Measurements from ENCODE around the gene CNPY4. TPM values are rescaled to one million over a fixed set of nuclear protein-coding genes. Genes with fewer than 3 reads are reported as not detected.

Gene CNPY4
- total RNA-seq, 1 experiment from 2014 or later, result 10.4 TPM

DNA sequence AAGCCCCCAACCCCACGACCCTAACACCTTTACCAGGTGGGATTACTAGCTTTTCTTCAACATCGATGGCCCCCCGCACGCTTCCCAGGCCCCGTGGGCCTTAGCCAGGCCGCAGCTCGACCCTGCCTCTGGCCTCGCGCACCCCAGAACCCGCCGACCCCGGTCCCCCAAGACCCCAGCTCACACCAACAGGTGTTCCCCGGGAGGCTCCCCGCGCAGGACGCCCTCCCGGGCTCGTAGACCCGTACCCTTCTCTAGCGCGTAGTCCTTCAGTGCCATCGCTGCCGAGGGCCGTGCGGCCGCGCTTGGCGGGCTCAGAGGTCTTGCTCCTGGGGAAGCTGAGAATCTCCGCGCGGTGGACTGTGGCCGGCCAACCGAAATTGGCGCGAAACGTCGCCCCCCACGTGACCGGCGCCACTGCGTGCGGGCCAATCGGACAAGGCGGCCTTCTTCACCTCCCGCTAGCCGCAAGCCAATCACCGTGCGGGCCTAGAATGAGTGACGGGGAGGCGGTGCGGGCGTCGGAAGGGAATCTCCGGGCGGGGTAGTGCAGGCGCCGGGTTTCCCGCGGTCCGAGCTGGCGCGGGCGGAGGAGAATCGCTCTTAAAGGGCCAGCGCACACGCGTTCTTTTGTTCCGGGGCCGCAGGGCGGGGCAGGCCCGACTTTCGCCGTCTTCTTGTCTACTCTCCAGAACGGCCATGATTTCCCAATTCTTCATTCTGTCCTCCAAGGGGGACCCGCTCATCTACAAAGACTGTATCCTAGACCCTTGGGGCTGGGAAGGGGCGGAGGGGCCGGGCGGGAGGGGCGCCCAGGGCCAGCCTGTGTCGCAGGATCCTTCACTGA is 18.2 kb upstream of the CNPY4 start, which contains the start of the genes AP4M1 and MCM7:
Gene AP4M1 (plus strand): TSS at position 628 of the 847 bp plus-strand sequence. CDS start 72 bp downstream, at position 700.
Gene MCM7 (minus strand): TSS at position 382 of the 847 bp plus-strand sequence. CDS start 103 bp downstream, at position 279.
- Histone ChIP-seq H3K14ac (ENCODE audit: insufficient read depth, low read length) (peak within 1 kb of the TSS; percentile 100), H2BK15ac (ENCODE audit: low read depth, low read length) (no peak within 1 kb of the TSS), H3K4ac (ENCODE audit: low read depth, low read length) (peak within 1 kb of the TSS; percentile 100), H3K23me2 (ENCODE audit: insufficient read length, low read depth, low read length, poor library complexity, severe bottlenecking) (no peaks in the 10 kb centered on the region), H3T11ph (ENCODE audit: low read length) (peak within 1 kb of the TSS; percentile 78), H2AK5ac (ENCODE audit: insufficient read length, low read length) (peak within 1 kb of the TSS; percentile 93), H3K4me2 (ENCODE audit: insufficient read depth, insufficient read length, low read length) (peak within 1 kb of the TSS; percentile 75), H2BK5ac (ENCODE audit: insufficient read length, low read length) (peak within 1 kb of the TSS; percentile 99), H4K91ac (ENCODE audit: insufficient read length, low read depth, low read length) (peak within 1 kb of the TSS; percentile 99), H2BK12ac (ENCODE audit: insufficient read length, low read depth, low read length) (peak within 1 kb of the TSS; percentile 92), H3K18ac (ENCODE audit: insufficient read length, low read depth, low read length) (peak within 1 kb of the TSS; percentile 100), H4K20me1 (ENCODE audit: control insufficient read depth, insufficient read depth, insufficient read length) (no peaks in the 10 kb centered on the region), H2AFZ (ENCODE audit: low read length) (no peak within 1 kb of the TSS), H3K4me1 (ENCODE audit: insufficient read depth, low read length) (no peaks in the 10 kb centered on the region), H3K27ac (ENCODE audit: insufficient read length, low read depth, low read length) (peak within 1 kb of the TSS; percentile 86), H3K79me1 (ENCODE audit: insufficient read depth, low read depth, low read length, poor library complexity, severe bottlenecking) (peaks cover 3% of the 10 kb centered on the region), H3K23ac (ENCODE audit: insufficient read length, low read depth, low read length) (no peak within 1 kb of the TSS), H4K8ac (replicated peaks; ENCODE audit: insufficient read length, low read depth, low read length) (peak within 1 kb of the TSS; percentile 99), H3K9ac (ENCODE audit: extremely low read depth, insufficient read length, low read length) (peak within 1 kb of the TSS; percentile 100), H3K9me3 (ENCODE audit: control insufficient read depth, low read depth, low read length) (no peaks in the 10 kb centered on the region), H3K56ac (ENCODE audit: insufficient read length, low read depth, low read length) (peak within 1 kb of the TSS; percentile 97), H2BK20ac (ENCODE audit: low read depth, low read length, poor library complexity, severe bottlenecking) (no peak within 1 kb of the TSS), H4K5ac (ENCODE audit: insufficient read length, low read depth, low read length) (peak within 1 kb of the TSS; percentile 100), H2BK120ac (ENCODE audit: low read depth, low read length, poor library complexity, severe bottlenecking) (peak within 1 kb of the TSS; percentile 94), H3K27me3 (ENCODE audit: insufficient read depth, low read length) (no peaks in the 10 kb centered on the region), H3K79me2 (ENCODE audit: insufficient read depth, low read length) (peaks cover 5% of the 10 kb centered on the region; the same call in 1 of the 2 replicates)
- Mint-ChIP-seq H3K27me3 (ENCODE audit: low read depth) (no peaks in the 10 kb centered on the region; the same call in 1 of the 2 replicates), H3K36me3 (ENCODE audit: insufficient read depth in 1 of 3, low read depth in 3 of 3) (peaks cover 53 to 75% (median 67%) of the 10 kb centered on the region in 3 experiments), H3K4me1 (peaks cover 20 to 34% of the 10 kb centered on the region in 2 experiments), H3K9me3 (peaks cover 0 to 3% of the 10 kb centered on the region in 2 experiments; a peak in 1 of 5 replicates), H3K27ac (peak within 1 kb of the TSS; percentile 99 to 100 (median 99)), H3K4me3 (peak within 1 kb of the TSS; percentile 93 to 95)
- DNase-seq, result peak; percentile 99
- no CpG with 5 or more reads among the region's 80 CpGs for WGBS (ENCODE audit: extremely low coverage, insufficient read length, low lambda C conversion rate)
- TF ChIP-seq, protein P1, sequence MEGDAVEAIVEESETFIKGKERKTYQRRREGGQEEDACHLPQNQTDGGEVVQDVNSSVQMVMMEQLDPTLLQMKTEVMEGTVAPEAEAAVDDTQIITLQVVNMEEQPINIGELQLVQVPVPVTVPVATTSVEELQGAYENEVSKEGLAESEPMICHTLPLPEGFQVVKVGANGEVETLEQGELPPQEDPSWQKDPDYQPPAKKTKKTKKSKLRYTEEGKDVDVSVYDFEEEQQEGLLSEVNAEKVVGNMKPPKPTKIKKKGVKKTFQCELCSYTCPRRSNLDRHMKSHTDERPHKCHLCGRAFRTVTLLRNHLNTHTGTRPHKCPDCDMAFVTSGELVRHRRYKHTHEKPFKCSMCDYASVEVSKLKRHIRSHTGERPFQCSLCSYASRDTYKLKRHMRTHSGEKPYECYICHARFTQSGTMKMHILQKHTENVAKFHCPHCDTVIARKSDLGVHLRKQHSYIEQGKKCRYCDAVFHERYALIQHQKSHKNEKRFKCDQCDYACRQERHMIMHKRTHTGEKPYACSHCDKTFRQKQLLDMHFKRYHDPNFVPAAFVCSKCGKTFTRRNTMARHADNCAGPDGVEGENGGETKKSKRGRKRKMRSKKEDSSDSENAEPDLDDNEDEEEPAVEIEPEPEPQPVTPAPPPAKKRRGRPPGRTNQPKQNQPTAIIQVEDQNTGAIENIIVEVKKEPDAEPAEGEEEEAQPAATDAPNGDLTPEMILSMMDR (conservative IDR thresholded peaks at IDR 0.05), result no peak

Measured in H9 (cell line).